OCI-LY7 (cell line): ENCODE measurements around the gene CRAMP1. TPM values are rescaled to one million over a fixed set of nuclear protein-coding genes. Genes with fewer than 3 reads are reported as not detected.
"Not testable (repeated sequence)": the region's sequence is repeated elsewhere in the genome, so short reads cannot be mapped to it uniquely, and the experiment has no call there.

ENCODE experiments used
- BruUV-seq: library from RNA; stranded (reverse); fragments of 400-500 nt; replicated peaks from 2 replicates; lab custom pipeline; 2021; lab: Mats Ljungman, UMichigan
- CTCF ChIA-PET: fragments of 300-600 bp; sonication (Branson Sonifier 250); formaldehyde crosslinking; loops from one replicate; lab custom pipeline; 2022; ENCODE audit warnings: antibody characterized with exemption; ENCODE audit not compliant: unreplicated experiment; lab: Charles Lee
- POLR2A ChIA-PET: fragments of 300-600 bp; sonication (Branson Sonifier 250); formaldehyde crosslinking; loops from one replicate; lab custom pipeline; 2022; ENCODE audit warnings: antibody characterized with exemption; lab: Charles Lee
- DNase-seq: peaks from one replicate; pipeline ENCODE4 v3.0.0-alpha.2; 2015; ENCODE audit warnings: low spot score
- H2AFZ ChIP-seq: fragments of 200-600 bp; sonication (generic), shearing (Covaris generic); 2 replicates; pipeline ENCODE4 v1.6.1; 2014; ENCODE audit warnings: mild to moderate bottlenecking, antibody characterized with exemption, low read length, moderate library complexity
- H3K27ac ChIP-seq: fragments of 200-600 bp; sonication (generic); 2 replicates; pipeline ENCODE4 v1.5.1; 2014; ENCODE audit warnings: mixed run types, low read depth, mild to moderate bottlenecking, moderate library complexity, low read length, inconsistent platforms; ENCODE audit not compliant: poor library complexity, severe bottlenecking
- H3K36me3 ChIP-seq: fragments of 200-600 bp; sonication (generic); 2 replicates; pipeline ENCODE4 v1.6.1; 2014; ENCODE audit warnings: mild to moderate bottlenecking, antibody characterized with exemption, low read length, moderate library complexity, mixed read lengths; ENCODE audit not compliant: insufficient read depth
- H3K4me1 ChIP-seq: fragments of 200-600 bp; sonication (generic); 2 replicates; pipeline ENCODE4 v1.5.1; 2014; ENCODE audit warnings: mild to moderate bottlenecking, low read length; ENCODE audit not compliant: insufficient read depth, poor library complexity, severe bottlenecking
- H3K4me2 ChIP-seq: fragments of 200-600 bp; sonication (generic); 2 replicates; pipeline ENCODE4 v1.6.1; 2014; ENCODE audit warnings: mild to moderate bottlenecking, low read length
- H3K4me3 ChIP-seq: fragments of 200-600 bp; sonication (generic); 2 replicates; pipeline ENCODE4 v1.5.1; 2014; ENCODE audit warnings: mild to moderate bottlenecking, low read depth, low read length; ENCODE audit not compliant: poor library complexity, severe bottlenecking
- H3K79me2 ChIP-seq: fragments of 200-600 bp; sonication (generic); 2 replicates; pipeline ENCODE4 v1.6.1; 2016; ENCODE audit warnings: low read depth, mild to moderate bottlenecking, low read length, moderate library complexity, mixed read lengths; ENCODE audit not compliant: insufficient read depth
- H3K9me2 ChIP-seq: fragments of 200-600 bp; sonication (generic); 2 replicates; pipeline ENCODE4 v1.6.1; 2016; ENCODE audit warnings: mild to moderate bottlenecking, low read length, mixed read lengths; ENCODE audit not compliant: insufficient read depth
- H3K9me3 ChIP-seq: fragments of 200-600 bp; sonication (generic); 2 replicates; pipeline ENCODE4 v1.6.1; 2014; ENCODE audit warnings: mild to moderate bottlenecking, mixed run types, low read length, mixed read lengths
- H4K20me1 ChIP-seq: fragments of 200-600 bp; sonication (generic); 2 replicates; pipeline ENCODE4 v1.6.1; 2014; ENCODE audit warnings: mild to moderate bottlenecking, antibody characterized with exemption, low read length, moderate library complexity, mixed read lengths; ENCODE audit not compliant: insufficient read depth
- EZH2phosphoT487 ChIP-seq: fragments of 200-600 bp; sonication (generic); IDR thresholded peaks from 2 replicates; pipeline ENCODE4 v1.6.1; 2018; ENCODE audit warnings: low read depth, borderline replicate concordance, mild to moderate bottlenecking, mixed run types, antibody characterized with exemption, low read length, moderate library complexity, mixed read lengths
- intact Hi-C: fragments of 100-400 bp; cut with micrococcal nuclease; formaldehyde crosslinking; loops from one replicate; pipeline ENCODE4 v1.10.0; 2022; ENCODE audit not compliant: unreplicated experiment
- total RNA-seq, 2 experiments: library from RNA; depleted of rRNA in 1 of 2; stranded (reverse); fragments of >200 nt in 1 of 2; shearing (Covaris generic) in 1 of 2; gene quantifications; 2 replicates each; pipeline ENCODE4 v1.2.3, GENCODE V29; 2014 to 2022
- TF ChIP-seq, protein P1 (sequence below): fragments of 200-600 bp; sonication (generic); conservative IDR thresholded peaks from 2 replicates; pipeline ENCODE4 v1.5.1; 2014; ENCODE audit warnings: mild to moderate bottlenecking, antibody characterized with exemption, low read length, moderate library complexity, mixed read lengths

Gene CRAMP1
- total RNA-seq, 2 experiments from 2014 or later, result 10.5 to 33.6 TPM

DNA sequence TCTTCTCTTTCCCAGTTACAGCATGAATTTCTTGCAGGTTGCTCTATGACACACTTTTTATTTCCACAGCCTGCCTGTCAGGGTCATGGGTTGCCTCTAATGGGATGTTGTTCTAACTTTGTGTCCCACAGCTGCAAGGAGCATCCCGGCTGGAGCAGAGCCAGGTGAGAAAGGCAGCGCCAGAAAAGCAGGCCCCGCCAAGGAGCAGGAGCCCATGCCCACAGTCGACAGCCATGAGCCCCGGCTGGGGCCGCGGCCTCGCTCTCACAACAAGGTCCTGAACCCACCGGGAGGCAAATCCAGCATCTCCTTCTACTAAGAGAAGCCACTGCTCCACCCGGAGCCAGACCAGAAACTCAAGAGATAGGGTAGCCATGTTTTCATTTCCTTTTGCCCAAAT is 86.5 kb downstream of the CRAMP1 start:
- CTCF ChIA-PET, result no interaction called here
- H3K9me2 ChIP-seq, result no peaks in the 10 kb centered on the region
- no TSS peak for BruUV-seq

DNA sequence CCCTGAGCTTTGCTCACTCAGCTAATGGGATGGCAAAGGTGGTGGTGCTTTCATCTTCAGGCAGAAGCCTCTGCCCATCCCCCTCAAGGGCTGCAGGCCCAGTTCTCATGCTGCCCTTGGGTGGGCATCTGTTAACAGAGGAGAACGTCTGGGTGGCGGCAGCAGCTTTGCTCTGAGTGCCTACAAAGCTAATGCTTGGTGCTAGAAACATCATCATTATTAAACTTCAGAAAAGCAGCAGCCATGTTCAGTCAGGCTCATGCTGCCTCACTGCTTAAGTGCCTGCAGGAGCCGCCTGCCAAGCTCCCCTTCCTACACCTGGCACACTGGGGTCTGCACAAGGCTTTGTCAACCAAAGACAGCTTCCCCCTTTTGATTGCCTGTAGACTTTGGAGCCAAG is 88.1 kb downstream of the CRAMP1 start:
- Histone ChIP-seq H3K4me3 (no peak overlapping the region), H4K20me1 (no peaks in the 10 kb centered on the region), H3K4me2 (no peak overlapping the region), H3K9me3 (no peaks in the 10 kb centered on the region), H3K27ac (no peak overlapping the region), H3K36me3 (peaks cover 83% of the 10 kb centered on the region), H3K4me1 (peaks cover 7% of the 10 kb centered on the region), H3K79me2 (no peaks in the 10 kb centered on the region), H3K9me2 (no peaks in the 10 kb centered on the region), H2AFZ (no peak overlapping the region)
- intact Hi-C loops, result no loop called here
- TF ChIP-seq, protein P1, sequence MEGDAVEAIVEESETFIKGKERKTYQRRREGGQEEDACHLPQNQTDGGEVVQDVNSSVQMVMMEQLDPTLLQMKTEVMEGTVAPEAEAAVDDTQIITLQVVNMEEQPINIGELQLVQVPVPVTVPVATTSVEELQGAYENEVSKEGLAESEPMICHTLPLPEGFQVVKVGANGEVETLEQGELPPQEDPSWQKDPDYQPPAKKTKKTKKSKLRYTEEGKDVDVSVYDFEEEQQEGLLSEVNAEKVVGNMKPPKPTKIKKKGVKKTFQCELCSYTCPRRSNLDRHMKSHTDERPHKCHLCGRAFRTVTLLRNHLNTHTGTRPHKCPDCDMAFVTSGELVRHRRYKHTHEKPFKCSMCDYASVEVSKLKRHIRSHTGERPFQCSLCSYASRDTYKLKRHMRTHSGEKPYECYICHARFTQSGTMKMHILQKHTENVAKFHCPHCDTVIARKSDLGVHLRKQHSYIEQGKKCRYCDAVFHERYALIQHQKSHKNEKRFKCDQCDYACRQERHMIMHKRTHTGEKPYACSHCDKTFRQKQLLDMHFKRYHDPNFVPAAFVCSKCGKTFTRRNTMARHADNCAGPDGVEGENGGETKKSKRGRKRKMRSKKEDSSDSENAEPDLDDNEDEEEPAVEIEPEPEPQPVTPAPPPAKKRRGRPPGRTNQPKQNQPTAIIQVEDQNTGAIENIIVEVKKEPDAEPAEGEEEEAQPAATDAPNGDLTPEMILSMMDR, result no peak
- TF ChIP-seq EZH2phosphoT487, result no peak
- CTCF ChIA-PET, result no interaction called here
- POLR2A ChIA-PET, result no interaction called here
- no peak for DNase-seq
- no TSS peak for BruUV-seq

More for the DNA sequence above, 86.5 kb downstream of the CRAMP1 start:
- TF ChIP-seq, protein P1, result no peak
- no peak for TF ChIP-seq EZH2phosphoT487
- Histone ChIP-seq H4K20me1 (no peaks in the 10 kb centered on the region), H3K4me1 (no peaks in the 10 kb centered on the region), H2AFZ (no peak overlapping the region), H3K4me2 (no peak overlapping the region), H3K9me3 (no peaks in the 10 kb centered on the region), H3K4me3 (no peak overlapping the region), H3K79me2 (peaks cover 4% of the 10 kb centered on the region; the same call in 1 of the 2 replicates), H3K27ac (no peak overlapping the region), H3K36me3 (peaks cover 99% of the 10 kb centered on the region)
- intact Hi-C loops, result no loop called here
- no peak for DNase-seq
- POLR2A ChIA-PET, result no interaction called here

DNA sequence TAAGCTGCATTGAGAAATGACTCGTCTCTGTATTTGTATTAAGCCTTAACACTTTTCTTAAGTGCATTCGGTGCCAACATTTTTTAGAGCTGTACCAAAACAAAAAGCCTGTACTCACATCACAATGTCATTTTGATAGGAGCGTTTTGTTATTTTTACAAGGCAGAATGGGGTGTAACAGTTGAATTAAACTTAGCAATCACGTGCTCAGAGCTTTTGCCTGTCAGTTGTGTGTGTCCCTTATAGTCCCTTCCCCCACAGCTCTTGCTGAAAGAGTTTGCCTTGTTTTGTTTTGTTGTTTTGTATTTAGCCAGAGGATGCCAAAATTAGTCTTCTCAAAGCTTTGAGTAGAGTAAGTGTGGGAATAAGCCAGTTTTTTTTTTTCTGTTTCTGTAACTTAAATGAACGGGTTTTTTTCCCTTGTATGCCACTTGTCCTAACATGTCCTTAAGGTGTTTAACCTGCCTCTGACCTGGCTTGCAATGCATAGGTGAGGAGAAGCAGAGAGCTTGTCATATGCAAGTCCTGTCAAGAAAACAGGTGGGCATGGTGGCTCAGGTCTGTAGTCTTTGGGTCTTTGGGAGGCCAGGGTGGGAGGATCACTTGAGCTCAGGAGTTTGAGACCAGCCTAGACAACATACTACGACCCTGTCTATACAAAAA is 89.2 kb downstream of the CRAMP1 start:
- Histone ChIP-seq H2AFZ (no peak overlapping the region), H3K4me3 (no peak overlapping the region), H3K36me3 (peaks cover 72% of the 10 kb centered on the region), H4K20me1 (no peaks in the 10 kb centered on the region), H3K27ac (no peak overlapping the region), H3K4me2 (no peak overlapping the region), H3K9me3 (no peaks in the 10 kb centered on the region), H3K79me2 (no peaks in the 10 kb centered on the region), H3K9me2 (no peaks in the 10 kb centered on the region), H3K4me1 (peaks cover 8% of the 10 kb centered on the region)
- no peak for DNase-seq
- no TSS peak for BruUV-seq
- POLR2A ChIA-PET, result interaction anchor here (0.6 to 1.1 kb wide), 2 partner anchors 90 to 200 kb away, joined by 4 to 6 read pairs; no protein-coding TSS in a partner anchor
- TF ChIP-seq, protein P1, result no peak
- TF ChIP-seq EZH2phosphoT487, result no peak
- intact Hi-C loops, result no loop called here
- CTCF ChIA-PET, result no interaction called here

DNA sequence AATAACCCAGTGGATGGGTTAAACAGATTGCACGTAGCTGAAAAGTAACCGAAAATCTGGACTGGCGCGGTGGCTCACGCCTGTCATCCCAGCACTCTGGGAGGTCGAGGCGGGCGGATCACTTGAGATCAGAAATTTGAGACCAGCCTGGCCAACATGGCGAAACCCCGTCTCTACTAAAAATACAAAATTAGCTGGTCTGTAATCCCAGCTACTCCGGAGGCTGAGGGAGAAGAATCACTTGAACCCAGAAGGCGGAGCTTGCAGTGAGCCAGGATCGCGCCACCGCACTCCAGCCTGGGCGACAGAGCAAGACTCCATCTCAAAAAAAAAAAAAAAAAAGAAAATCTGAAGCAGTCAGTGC is 93.1 kb downstream of the CRAMP1 start:
- Histone ChIP-seq H3K4me3 (peak overlapping the region; percentile 83), H2AFZ (peak overlapping the region; percentile 83), H4K20me1 (peaks cover 15% of the 10 kb centered on the region; the same call in 1 of the 2 replicates), H3K4me1 (peaks cover 25% of the 10 kb centered on the region), H3K36me3 (peaks cover 47% of the 10 kb centered on the region), H3K79me2 (peaks cover 36% of the 10 kb centered on the region), H3K27ac (peak overlapping the region; percentile 55), H3K4me2 (peak overlapping the region; percentile 86)
- not testable (repeated sequence) for H3K9me2 ChIP-seq, BruUV-seq, DNase-seq, H3K9me3 ChIP-seq
- POLR2A ChIA-PET, result interaction anchor here (0.7 to 2.0 kb wide), 7 partner anchors 12 to 566 kb away, joined by 3 to 12 read pairs (median 3); partner anchors contain the start of gene JPT2
- intact Hi-C loops, result loop anchor here (1.0 to 2.0 kb wide), 2 partner anchors 26 to 93 kb away; partner anchors contain the start of genes CRAMP1 and IFT140
- CTCF ChIA-PET, result interaction anchor here (0.9 to 1.3 kb wide), 3 partner anchors 19 to 77 kb away, joined by 3 to 5 read pairs (median 4); partner anchors contain the start of genes JPT2 and NUBP2
